Non-pigmented ciliary epithelial cell (primary cell): ENCODE data around the gene SNRNP27.
"Not testable (repeated sequence)": the region's sequence is repeated elsewhere in the genome, so short reads cannot be mapped to it uniquely, and the experiment has no call there.

Source experiments
- DNase-seq: peaks from one replicate; pipeline ENCODE4 v3.0.0-alpha.2; 2010; ENCODE audit warnings: low read depth

The SNRNP27 gene

DNA sequence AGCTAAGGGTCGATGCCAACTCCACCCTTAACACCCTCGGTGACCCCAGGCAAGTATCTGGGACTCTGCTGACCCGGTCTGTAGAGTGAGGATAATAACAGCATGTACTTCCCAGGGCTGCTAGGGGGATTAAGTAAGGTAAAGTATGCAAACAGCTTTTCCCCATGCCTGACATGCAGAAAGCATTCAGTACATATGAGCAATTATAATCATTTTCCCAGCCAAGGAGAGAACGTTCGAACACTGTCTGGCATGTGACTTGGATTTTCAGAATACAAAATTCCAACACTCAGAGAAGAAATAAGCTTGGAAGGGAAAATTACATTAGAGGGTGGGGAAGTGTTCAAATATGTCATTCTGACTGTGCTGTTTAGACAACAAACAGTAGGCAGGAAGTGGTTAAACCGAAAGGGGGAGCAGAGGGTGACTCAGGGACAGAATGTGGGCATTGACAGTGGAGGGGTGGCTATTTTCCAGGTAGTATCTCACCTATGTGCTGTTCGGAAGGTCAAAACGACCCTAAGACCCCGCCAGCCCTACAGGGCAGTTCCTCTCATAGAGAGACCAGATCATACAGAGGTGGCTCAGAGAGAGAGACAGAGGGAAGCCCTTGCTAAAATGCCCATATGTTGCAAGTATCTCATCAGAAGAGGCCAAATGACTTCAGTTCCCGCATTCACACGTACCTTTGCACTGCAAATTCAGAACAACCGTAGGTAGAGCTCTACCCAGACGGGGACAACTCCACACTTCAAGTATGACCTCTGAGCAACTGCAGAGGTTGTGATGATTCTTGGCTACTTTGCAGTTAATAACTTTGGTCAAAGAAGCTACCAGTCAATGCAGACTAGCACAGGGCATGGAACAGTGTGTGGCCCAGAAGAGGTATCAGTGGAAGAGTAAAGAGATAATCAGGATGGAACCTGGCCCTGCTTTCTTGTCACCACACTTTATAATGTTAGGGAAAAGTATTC, 52.9 kb downstream of the SNRNP27 start:
- DNase-seq: no peak

- no peak for DNase-seq
Observed at GRCh38 chr2:69947325-69947931, 53.7 kb downstream of the SNRNP27 start.

- DNase-seq: no peak
Observed at GRCh38 chr2:69948032-69948962, 54.5 kb downstream of the SNRNP27 start.

- DNase-seq: no peak
Observed at GRCh38 chr2:69948963-69949645, 55.3 kb downstream of the SNRNP27 start.

DNA sequence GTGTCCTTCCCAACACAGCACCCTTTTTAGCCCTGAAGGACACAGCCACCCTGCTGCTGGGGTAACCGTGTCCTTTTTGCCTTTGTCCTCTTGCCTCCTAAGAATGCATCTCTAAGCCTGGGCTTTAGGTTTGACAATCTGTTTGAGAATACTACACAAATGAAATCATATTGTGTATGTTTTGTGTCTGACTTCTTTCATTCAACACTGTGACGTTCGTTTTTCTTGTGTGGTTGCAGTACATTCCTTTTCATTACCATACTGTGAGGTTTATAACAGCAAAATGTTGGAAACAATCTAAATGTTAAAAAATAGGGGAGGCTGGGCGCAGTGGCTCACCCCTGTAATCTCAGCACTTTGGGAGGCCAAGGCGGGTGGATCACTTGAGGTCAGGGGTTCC, 56.5 kb downstream of the SNRNP27 start:
- no peak for DNase-seq

DNA sequence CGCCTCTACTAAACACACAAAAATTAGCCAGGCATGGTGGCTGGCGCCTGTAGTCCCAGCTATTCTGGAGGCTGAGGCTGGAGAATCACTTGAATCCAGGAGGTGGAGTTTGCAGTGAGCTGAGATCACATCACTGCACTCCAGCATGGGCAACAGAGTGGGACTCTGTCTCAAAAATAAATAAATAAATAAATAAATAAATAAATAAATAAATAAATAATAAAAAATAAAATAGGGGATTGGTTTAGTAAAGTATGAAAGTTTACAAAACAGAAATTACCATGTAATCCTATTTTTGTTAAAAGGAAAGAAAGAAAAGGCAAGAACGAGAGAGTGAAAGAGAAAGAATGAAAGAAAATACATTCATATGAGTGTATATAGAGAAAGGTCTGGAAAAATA, 56.9 kb downstream of the SNRNP27 start:
- not testable (repeated sequence) for DNase-seq

GRCh38 chr2:69952336-69953115, 58.8 kb downstream of the SNRNP27 start:
- no peak for DNase-seq

DNA sequence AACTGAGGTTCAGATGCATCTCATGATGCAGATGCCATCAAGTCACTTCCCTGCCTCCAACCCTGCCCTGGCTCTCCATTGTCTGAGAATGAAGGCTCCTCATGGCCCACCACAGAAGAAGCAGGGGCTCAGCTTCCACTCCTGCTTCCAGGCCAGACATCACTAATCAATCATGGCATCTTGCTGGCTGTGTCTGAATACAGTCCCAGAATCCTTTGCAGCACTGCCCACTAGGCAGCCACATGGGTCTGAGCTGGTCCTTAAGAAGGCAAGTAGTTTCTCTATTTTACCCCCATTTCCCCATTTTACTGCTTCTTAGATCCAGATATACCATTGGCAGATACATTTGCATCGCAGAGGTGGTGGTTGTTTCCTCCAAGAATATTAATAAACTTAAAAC, 60.3 kb downstream of the SNRNP27 start:
- no peak for DNase-seq
